Brain microvascular endothelial cell (primary cell): ENCODE measurements around the gene SHC2.

Source experiments
- DNase-seq: peaks from one replicate; pipeline ENCODE4 v3.0.0-alpha.2; 2020
- H3K27ac ChIP-seq: fragments of 250-450 bp; sonication (Bioruptor Pico); 2 replicates; pipeline ENCODE4 v1.5.1; 2020; ENCODE audit warnings: mild to moderate bottlenecking, moderate library complexity
- H3K27me3 ChIP-seq: fragments of 250-450 bp; sonication (Bioruptor Pico); replicated peaks from 2 replicates; pipeline ENCODE4 v1.5.1; 2020; ENCODE audit warnings: mild to moderate bottlenecking
- H3K36me3 ChIP-seq: fragments of 250-450 bp; sonication (Bioruptor Pico); replicated peaks from 2 replicates; pipeline ENCODE4 v1.5.1; 2020; ENCODE audit warnings: mild to moderate bottlenecking
- H3K4me3 ChIP-seq: 2 replicates; pipeline ENCODE4 v1.5.1; 2011; ENCODE audit warnings: low read depth, mild to moderate bottlenecking, control low read depth, low read length, moderate library complexity
- in situ Hi-C: cut with HindIII; loops from 2 replicates; pipeline ENCODE4 v1.10.0; 2017; ENCODE audit warnings: low sequenced_read_pairs, low pct_ligation_motif_present
- TF ChIP-seq, protein P1 (sequence below): IDR thresholded peaks from 2 replicates; pipeline ENCODE4 v1.5.1; 2011; ENCODE audit warnings: low read depth, mild to moderate bottlenecking, moderate library complexity, low read length, control low read depth, inconsistent platforms; ENCODE audit errors: missing control alignments

SHC2 gene

DNA sequence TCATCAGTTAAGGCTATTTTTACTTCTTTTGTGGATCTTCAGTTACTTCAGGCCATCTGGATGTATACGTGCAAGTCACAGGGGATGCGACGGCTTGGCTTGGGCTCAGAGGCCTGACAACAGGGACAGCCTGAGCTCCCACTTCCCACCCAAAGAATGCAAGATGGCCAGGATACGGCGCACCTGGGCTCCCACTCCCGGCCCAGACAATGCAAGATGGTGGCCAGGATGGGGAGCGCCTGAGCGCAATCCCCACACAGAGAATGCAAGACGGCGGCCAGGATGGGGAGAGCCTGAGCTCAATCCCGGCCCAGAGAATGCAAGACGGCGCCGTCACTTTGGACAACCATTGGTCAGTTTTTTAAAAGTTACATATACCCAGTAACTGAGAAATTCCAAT is 91.0 kb downstream of the SHC2 start:
- Histone ChIP-seq H3K36me3 (no peaks in the 10 kb centered on the region), H3K4me3 (no peak overlapping the region), H3K27ac (no peak overlapping the region), H3K27me3 (peaks cover 17% of the 10 kb centered on the region)
- TF ChIP-seq, protein P1, sequence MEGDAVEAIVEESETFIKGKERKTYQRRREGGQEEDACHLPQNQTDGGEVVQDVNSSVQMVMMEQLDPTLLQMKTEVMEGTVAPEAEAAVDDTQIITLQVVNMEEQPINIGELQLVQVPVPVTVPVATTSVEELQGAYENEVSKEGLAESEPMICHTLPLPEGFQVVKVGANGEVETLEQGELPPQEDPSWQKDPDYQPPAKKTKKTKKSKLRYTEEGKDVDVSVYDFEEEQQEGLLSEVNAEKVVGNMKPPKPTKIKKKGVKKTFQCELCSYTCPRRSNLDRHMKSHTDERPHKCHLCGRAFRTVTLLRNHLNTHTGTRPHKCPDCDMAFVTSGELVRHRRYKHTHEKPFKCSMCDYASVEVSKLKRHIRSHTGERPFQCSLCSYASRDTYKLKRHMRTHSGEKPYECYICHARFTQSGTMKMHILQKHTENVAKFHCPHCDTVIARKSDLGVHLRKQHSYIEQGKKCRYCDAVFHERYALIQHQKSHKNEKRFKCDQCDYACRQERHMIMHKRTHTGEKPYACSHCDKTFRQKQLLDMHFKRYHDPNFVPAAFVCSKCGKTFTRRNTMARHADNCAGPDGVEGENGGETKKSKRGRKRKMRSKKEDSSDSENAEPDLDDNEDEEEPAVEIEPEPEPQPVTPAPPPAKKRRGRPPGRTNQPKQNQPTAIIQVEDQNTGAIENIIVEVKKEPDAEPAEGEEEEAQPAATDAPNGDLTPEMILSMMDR: no peak
- in situ Hi-C loops: no loop called here
- no peak for DNase-seq

- Histone ChIP-seq H3K36me3 (no peaks in the 10 kb centered on the region), H3K4me3 (no peak overlapping the region), H3K27me3 (peaks cover 14% of the 10 kb centered on the region), H3K27ac (no peak overlapping the region)
- in situ Hi-C loops: no loop called here
- TF ChIP-seq, protein P1: no peak
- DNase-seq: no peak
These were observed 91.6 kb downstream of the SHC2 start for GRCh38 chr19:369256-369655.

- Histone ChIP-seq H3K36me3 (no peaks in the 10 kb centered on the region), H3K27ac (no peak overlapping the region), H3K4me3 (no peak overlapping the region), H3K27me3 (peaks cover 14% of the 10 kb centered on the region)
- in situ Hi-C loops: no loop called here
- TF ChIP-seq, protein P1: no peak
- DNase-seq: no peak
These were observed 92.2 kb downstream of the SHC2 start for GRCh38 chr19:368630-369024.

DNA sequence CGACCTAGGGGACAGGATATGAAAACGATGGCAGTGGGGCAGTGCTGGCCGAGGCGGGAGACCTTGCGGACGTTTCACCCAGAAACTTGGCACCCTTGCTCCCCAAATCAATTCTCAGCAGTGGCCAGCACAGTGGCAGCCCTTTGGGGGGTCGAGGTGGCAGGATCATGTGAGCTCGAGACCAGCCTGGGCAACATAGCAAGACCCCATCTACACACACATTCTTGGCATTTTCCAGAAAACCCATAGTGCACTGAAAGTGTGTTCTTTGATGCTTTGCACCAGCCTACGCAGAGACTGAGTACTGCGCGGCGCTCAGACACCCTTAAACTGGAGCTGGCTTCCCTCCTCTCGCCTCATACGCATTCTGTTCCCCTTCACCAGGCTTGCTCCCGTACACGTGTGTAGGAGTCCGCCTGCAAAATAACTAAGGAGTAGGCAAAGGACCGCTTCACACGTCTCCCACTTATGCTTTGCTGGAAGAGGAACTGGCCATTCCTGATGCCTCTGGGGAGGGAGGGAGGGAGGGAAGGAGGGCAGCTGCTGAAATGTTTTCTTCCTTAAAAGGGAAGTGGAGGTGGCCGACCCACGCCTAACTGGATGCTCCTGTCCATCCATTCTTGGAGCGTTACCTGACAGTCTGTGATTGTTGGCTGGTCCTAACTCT is 92.7 kb downstream of the SHC2 start:
- no peak for DNase-seq
- H3K36me3 ChIP-seq: no peaks in the 10 kb centered on the region
- peaks cover 13% of the 10 kb centered on the region for H3K27me3 ChIP-seq
- TF ChIP-seq, protein P1: no peak
- H3K4me3 ChIP-seq: no peak overlapping the region
- in situ Hi-C loops: no loop called here
- no peak overlapping the region for H3K27ac ChIP-seq

GRCh38 chr19:367561-367960 is 93.3 kb downstream of the SHC2 start:
- Histone ChIP-seq H3K36me3 (no peaks in the 10 kb centered on the region), H3K27me3 (peaks cover 8% of the 10 kb centered on the region), H3K4me3 (no peak overlapping the region), H3K27ac (no peak overlapping the region)
- in situ Hi-C loops: no loop called here
- TF ChIP-seq, protein P1: no peak
- no peak for DNase-seq

- TF ChIP-seq, protein P1: no peak
- H3K27ac ChIP-seq: no peak overlapping the region
- H3K36me3 ChIP-seq: no peaks in the 10 kb centered on the region
- in situ Hi-C loops: no loop called here
- H3K4me3 ChIP-seq: no peak overlapping the region
- peaks cover 5% of the 10 kb centered on the region for H3K27me3 ChIP-seq
- no peak for DNase-seq
These were observed 93.9 kb downstream of the SHC2 start for GRCh38 chr19:366951-367350.
